Esophagus (tissue), 2 donors: ENCODE results near the gene PLAGL1. TPM values are rescaled to one million over a fixed set of nuclear protein-coding genes. Genes with fewer than 3 reads are reported as not detected.

ENCODE experiments used
- H3K27ac ChIP-seq, 2 donors: one replicate each; pipeline ENCODE4 v1.5.1; 2013; ENCODE audit warnings: low read depth in 2 of 2, mild to moderate bottlenecking in 2 of 2, inconsistent platforms in 1 of 2, low read length in 1 of 2, moderate library complexity in 1 of 2
- H3K27me3 ChIP-seq, 2 donors: one replicate each; pipeline ENCODE4 v1.6.1; 2013; ENCODE audit warnings: low read length in 2 of 2, control low read depth in 1 of 2, mild to moderate bottlenecking in 1 of 2; ENCODE audit not compliant: insufficient read depth in 2 of 2, control insufficient read depth in 1 of 2
- H3K36me3 ChIP-seq, 2 donors: one replicate each; pipeline ENCODE4 v1.6.1; 2013; ENCODE audit warnings: low read length in 1 of 2; ENCODE audit not compliant: control insufficient read depth in 2 of 2, insufficient read depth in 2 of 2
- H3K4me1 ChIP-seq, 2 donors: one replicate each; pipeline ENCODE4 v1.6.1; 2013; ENCODE audit warnings: low read length in 1 of 2; ENCODE audit not compliant: control insufficient read depth in 2 of 2, insufficient read depth in 2 of 2
- H3K4me3 ChIP-seq, 2 donors: one replicate each; pipeline ENCODE4 v1.5.1; 2013; ENCODE audit warnings: low read length in 2 of 2, mild to moderate bottlenecking in 2 of 2, low read depth in 1 of 2, moderate library complexity in 1 of 2
- H3K9me3 ChIP-seq, 2 donors: one replicate each; pipeline ENCODE4 v1.6.1; 2013; ENCODE audit warnings: mild to moderate bottlenecking in 2 of 2, low read depth in 1 of 2, low read length in 1 of 2, moderate library complexity in 1 of 2; ENCODE audit not compliant: control insufficient read depth in 2 of 2, insufficient read depth in 1 of 2
- WGBS, 2 donors: extraction: QIAGEN DNeasy Blood & Tissue Kit; methylation state at CpG; one replicate each; pipeline ENCODE4 v1.1.7; 2013; 5-methylcytosine and 5-hydroxymethylcytosine counted together
- polyA plus RNA-seq, 2 donors: library from polyadenylated mRNA; stranded (reverse); fragments of 200-250 nt; gene quantifications; one replicate each; pipeline ENCODE4 v1.2.3, GENCODE V29; 2013
- donor health status: healthy with polysubstance abuse.
- donor health status: Bipolar disorder and iron deficiency.

The PLAGL1 gene
- polyA plus RNA-seq, 2 donors: 18.7 to 21.0 TPM

- peaks cover 2% of the 10 kb centered on the region in 2 donors for H3K36me3 ChIP-seq
- no peaks in the 10 kb centered on the region for H3K27me3 ChIP-seq
- H3K4me1 ChIP-seq: peaks cover 0 to 2% of the 10 kb centered on the region in 2 donors
- H3K4me3 ChIP-seq: no peak overlapping the region
- H3K9me3 ChIP-seq: no peaks in the 10 kb centered on the region
- 55 to 61% methylated on average over 2 of the region's 2 CpGs for WGBS, 2 donors
- no peak overlapping the region for H3K27ac ChIP-seq
These were observed 39.0 kb downstream of the PLAGL1 start for GRCh38 chr6:143969077-143969476.

GRCh38 chr6:143967706-143968376 is 40.2 kb downstream of the PLAGL1 start:
- Histone ChIP-seq H3K4me1 (peaks cover 0 to 2% of the 10 kb centered on the region in 2 donors), H3K27ac (no peak overlapping the region), H3K36me3 (peaks cover 2% of the 10 kb centered on the region in 2 donors), H3K4me3 (no peak overlapping the region), H3K9me3 (no peaks in the 10 kb centered on the region), H3K27me3 (no peaks in the 10 kb centered on the region)
- WGBS, 2 donors: 69% methylated on average over 5 of the region's 5 CpGs

GRCh38 chr6:143966312-143966711 is 41.7 kb downstream of the PLAGL1 start:
- H3K9me3 ChIP-seq: no peaks in the 10 kb centered on the region
- no peaks in the 10 kb centered on the region for H3K27me3 ChIP-seq
- no peak overlapping the region for H3K4me3 ChIP-seq
- H3K36me3 ChIP-seq: peaks cover 2% of the 10 kb centered on the region in 2 donors
- WGBS, 2 donors: 86 to 88% methylated on average over 1 of the region's 1 CpG
- no peak overlapping the region for H3K27ac ChIP-seq
- peaks cover 0 to 2% of the 10 kb centered on the region in 2 donors for H3K4me1 ChIP-seq

- Histone ChIP-seq H3K36me3 (peaks cover 2% of the 10 kb centered on the region in 2 donors), H3K27ac (no peak overlapping the region), H3K4me3 (no peak overlapping the region), H3K27me3 (no peaks in the 10 kb centered on the region), H3K9me3 (no peaks in the 10 kb centered on the region), H3K4me1 (peaks cover 0 to 2% of the 10 kb centered on the region in 2 donors)
- 69 to 74% methylated on average over 6 of the region's 6 CpGs for WGBS, 2 donors
These were observed 42.4 kb downstream of the PLAGL1 start for GRCh38 chr6:143965503-143966171.

DNA sequence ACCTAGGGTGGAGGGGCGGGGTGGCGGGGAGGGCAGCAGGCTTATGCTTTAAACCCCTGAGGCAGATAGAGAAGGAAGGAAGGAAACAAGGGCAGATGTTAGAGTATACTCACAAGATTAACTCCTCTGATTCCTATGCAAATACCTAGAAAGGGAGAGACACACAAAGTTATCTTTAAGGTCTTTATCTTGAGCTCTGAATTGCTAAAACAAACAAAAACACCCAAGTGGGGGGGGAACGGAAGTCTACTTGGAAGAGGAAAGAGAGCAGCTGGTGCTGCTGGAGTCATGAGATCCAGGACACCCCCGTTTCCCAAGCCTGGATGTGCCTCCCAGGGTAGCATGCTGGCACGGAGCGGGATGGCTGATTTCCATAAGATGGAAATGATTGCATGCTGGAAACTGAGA is 43.4 kb downstream of the PLAGL1 start:
- 57 to 74% methylated on average over 6 of the region's 6 CpGs for WGBS, 2 donors
- peaks cover 0 to 2% of the 10 kb centered on the region in 2 donors for H3K4me1 ChIP-seq
- H3K27me3 ChIP-seq: no peaks in the 10 kb centered on the region
- no peaks in the 10 kb centered on the region for H3K9me3 ChIP-seq
- H3K4me3 ChIP-seq: no peak overlapping the region
- H3K36me3 ChIP-seq: peaks cover 2% of the 10 kb centered on the region in 2 donors
- no peak overlapping the region for H3K27ac ChIP-seq

GRCh38 chr6:143963158-143963919 is 44.7 kb downstream of the PLAGL1 start:
- WGBS, 2 donors: 78 to 80% methylated on average over 7 of the region's 7 CpGs
- Histone ChIP-seq H3K27ac (no peak overlapping the region), H3K36me3 (peaks cover 2% of the 10 kb centered on the region in 2 donors), H3K4me1 (peaks cover 0 to 2% of the 10 kb centered on the region in 2 donors), H3K9me3 (no peaks in the 10 kb centered on the region), H3K4me3 (no peak overlapping the region), H3K27me3 (no peaks in the 10 kb centered on the region)

GRCh38 chr6:143961886-143962878 is 45.9 kb downstream of the PLAGL1 start:
- Histone ChIP-seq H3K27me3 (no peaks in the 10 kb centered on the region), H3K4me3 (no peak overlapping the region), H3K36me3 (peaks cover 2% of the 10 kb centered on the region in 2 donors), H3K27ac (no peak overlapping the region), H3K4me1 (peaks cover 0 to 2% of the 10 kb centered on the region in 2 donors), H3K9me3 (no peaks in the 10 kb centered on the region)
- WGBS, 2 donors: 57 to 67% methylated on average over 12 of the region's 12 CpGs

- WGBS, 2 donors: 69 to 74% methylated on average over 3 of the region's 3 CpGs
- Histone ChIP-seq H3K4me3 (no peak overlapping the region), H3K36me3 (peaks cover 2% of the 10 kb centered on the region in 2 donors), H3K27me3 (no peaks in the 10 kb centered on the region), H3K9me3 (no peaks in the 10 kb centered on the region), H3K27ac (no peak overlapping the region), H3K4me1 (peaks cover 0 to 2% of the 10 kb centered on the region in 2 donors)
These were observed 47.0 kb downstream of the PLAGL1 start for GRCh38 chr6:143961066-143961465.

DNA sequence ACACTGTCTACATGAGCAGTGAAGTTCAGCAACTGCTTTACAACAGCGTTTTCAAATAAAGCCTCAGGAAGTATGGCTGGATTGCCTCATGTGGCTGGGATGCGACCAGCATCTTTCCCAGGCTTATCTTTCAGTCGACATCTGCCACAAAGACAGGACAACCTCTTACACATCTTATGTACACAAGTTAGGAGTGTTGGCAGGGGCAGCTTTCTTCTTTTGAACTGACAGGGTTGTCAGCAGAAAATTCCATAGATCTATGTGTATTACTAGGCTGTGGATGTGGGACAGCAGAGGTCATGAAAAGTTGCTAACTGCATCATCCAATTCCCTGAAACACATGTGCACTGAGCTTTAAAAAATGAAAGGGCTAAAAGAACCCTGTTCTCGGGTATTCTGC is 48.1 kb downstream of the PLAGL1 start:
- Histone ChIP-seq H3K27ac (no peak overlapping the region), H3K4me1 (peaks cover 0 to 2% of the 10 kb centered on the region in 2 donors), H3K9me3 (no peaks in the 10 kb centered on the region), H3K36me3 (peaks cover 0 to 2% of the 10 kb centered on the region in 2 donors), H3K4me3 (no peak overlapping the region), H3K27me3 (no peaks in the 10 kb centered on the region)
- WGBS, 2 donors: 63 to 67% methylated on average over 4 of the region's 4 CpGs
